Fibroblast of skin of back (primary cell): ENCODE measurements around the gene TMED10.

Experiments used
- DNase-seq: peaks from one replicate; pipeline ENCODE4 v3.0.0-alpha.2; 2013

Gene TMED10

GRCh38 chr14:75083271-75083670 lies 93.1 kb downstream of the TMED10 start:
- DNase-seq: no peak

- no peak for DNase-seq
Measured at GRCh38 chr14:75081660-75082229, 94.7 kb downstream of the TMED10 start.
